ENCODE measurements around the gene AQP12A.

AQP12A gene

DNA sequence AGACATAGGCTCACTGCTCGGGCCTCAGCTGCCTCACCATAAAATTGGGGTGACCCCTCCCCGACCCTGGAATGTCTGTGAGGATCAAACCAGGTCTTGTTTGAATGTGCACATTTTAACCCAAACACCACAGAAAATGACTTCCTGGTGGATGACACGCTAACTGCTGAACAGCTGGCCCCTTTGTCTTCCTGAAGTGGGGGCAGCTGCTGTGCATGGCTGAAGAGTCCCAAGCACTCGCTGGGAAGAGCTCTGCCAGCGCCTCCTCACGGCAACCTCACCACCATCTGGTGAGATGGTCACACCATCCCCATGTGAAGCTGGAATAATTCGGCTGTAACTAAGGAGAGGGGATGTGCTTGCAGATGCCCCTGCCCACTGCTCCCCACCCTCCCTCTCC, 34.0 kb downstream of the AQP12A start:
- DNase-seq, result no peak

DNA sequence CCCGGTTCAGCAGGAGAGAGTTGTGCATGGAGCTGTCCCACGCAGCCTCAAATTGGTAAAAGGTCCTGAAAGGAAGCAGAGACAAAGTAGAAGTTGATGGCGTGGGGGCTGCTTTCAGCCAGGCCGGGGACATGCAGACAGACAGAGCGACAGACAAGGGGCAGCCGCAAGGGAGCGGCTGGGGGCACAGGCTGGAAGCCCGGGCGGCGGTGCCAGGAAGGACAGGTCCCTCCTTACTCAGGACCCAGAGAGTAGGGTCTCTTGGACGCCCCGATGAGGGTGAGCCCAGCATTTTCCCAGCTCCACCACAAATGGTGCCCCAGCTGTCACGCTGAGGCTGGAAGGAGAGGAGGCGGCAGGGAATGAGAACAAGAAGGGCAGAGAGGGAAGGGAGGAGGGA, 35.2 kb downstream of the AQP12A start:
- no peak for DNase-seq

DNA sequence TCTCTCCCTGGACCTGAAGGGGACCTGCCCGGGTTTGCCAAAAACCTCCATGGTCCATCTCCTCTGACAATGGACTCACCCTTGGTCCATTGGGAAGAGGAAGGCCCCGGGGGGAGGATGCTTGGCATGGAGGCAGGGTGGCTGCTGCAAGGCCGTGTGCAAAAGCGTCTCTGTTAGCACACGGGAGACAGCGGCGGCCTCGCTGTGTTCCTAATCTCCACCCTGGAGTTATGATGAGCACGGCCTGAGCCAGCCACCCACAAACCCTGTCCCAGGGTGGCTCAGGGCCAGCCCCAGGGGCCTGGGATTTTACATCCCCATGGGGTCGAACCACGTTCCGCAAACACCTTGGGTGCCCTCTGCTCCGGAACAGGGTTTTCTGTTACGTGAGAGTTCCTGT, 35.8 kb downstream of the AQP12A start:
- DNase-seq, result no peak

DNA sequence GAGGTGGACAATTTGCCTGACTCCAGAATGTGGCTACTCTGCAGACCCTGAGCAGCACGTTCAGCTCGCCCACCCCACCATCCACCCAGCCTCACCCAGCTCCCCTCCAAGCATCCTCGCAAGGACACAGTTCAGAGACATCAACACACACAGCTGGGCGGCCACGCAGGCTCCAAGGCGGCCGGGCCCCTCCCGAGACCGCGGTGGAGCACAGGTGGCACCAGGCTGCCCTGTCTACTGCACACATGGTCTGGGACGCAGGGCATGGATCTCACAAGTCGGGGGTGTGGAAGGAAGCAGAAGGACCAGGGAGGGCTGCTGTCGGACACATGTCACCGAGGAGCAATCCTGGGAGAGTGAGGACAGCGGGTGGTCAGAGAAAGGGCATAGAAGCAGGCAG, 36.2 kb downstream of the AQP12A start:
- DNase-seq, result no peak

DNA sequence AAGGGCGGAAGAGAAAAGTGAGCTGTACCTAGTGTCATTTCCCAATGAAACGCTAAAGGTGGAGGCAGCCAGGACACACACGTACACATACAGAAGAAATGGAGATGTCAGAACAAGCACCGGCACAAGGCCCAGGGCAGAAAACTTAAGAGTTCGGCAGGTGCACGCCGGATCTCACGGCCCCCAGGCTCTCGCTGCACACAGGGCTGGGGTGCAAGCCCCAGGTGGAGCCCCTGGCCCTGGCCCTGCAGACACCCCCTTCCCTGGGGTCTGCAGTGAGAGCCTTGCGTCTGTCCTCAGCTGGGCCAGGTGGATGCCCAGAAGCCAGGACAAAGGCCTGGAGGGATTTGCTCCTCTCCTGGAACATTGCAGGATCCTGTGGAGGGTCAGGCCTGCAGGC, 36.7 kb downstream of the AQP12A start:
- DNase-seq, result no peak

DNA sequence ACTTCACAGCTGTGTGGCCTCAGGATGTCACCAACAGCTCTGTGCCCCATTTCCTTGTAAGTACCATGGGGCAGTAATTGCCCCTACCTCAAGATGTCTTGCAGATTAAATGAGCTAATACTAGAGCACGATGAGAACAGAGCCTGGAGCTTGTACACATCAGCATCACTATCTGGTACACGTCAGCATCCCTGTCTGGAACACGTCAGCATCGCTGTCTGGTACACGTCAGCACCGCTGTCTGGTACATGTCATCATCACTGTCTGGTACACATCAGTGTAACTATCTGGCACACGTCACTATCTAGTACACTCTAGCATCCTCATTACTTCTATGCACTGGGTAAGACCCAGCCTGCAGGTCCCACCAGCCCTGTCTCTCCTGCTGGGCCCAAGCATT, 37.2 kb downstream of the AQP12A start:
- no peak for DNase-seq

DNA sequence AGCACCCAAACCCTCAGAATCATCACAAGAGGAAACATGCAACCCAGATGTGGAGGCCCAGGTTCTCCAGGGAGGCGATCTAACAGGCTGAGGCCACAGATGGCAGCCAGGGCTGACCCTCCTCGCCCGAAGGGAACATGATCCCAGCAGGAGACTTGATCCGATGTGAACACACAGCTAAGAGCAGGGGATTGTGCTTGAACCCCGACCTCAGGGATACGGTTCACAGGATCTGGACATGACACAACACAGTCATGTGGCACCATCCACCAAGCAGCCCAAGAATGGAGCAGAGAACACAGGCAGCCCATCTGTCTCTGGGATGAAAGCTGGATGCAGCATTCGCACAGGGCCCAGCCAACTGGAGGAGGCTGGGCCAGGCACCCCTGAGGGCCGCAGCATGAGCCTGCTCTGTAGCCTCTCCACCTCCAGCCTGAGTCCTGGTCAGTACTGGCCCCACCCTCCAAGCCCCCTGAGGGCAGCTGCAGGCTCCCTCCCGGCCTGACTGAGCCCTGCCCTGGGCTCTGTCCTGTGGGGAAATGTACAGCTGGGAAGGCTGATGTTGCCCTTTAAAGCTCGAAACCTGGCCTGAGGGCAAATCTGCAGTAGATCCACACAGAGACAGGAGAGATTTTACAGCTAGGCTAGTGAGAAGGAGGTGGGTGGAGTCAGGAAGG, 39.0 kb downstream of the AQP12A start:
- no peak for DNase-seq

DNA sequence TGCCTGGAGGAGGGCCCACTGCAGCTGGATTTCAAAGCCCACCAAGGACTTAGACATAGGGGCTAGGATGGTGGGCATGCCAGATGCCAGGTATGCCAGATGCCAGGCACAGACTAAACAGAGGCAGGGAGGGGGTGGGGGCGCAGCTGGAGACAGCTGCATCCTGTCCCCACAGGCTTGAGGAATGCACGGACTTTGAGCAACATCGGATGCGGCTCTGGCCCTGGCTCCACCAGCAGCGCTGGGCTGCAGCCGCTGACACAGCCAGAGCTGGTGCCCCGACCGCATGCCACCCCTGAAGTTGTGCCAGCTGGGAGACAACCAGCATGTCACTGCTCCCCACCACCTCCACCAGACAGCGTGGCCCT, 39.5 kb downstream of the AQP12A start:
- no peak for DNase-seq

DNA sequence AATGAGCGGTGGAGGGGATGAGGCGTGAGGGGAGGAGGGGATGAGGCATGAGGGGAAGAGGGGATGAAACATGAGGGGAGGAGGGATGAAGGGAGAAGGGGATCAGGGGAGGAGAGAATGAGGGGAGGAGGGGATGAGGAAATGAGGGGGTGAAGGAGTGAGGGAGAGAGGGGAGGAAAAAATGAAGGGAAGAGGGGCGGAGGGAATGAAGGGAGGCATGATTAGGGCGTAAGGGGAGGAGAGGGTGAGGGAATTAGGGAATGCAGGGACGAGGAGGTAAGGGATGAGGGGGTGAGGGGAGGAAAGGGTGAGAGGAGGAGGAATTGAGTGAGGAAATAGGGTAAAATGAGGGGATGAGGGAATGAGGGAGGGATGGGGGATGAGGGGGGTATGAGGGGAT, 40.5 kb downstream of the AQP12A start:
- no peak for DNase-seq

DNA sequence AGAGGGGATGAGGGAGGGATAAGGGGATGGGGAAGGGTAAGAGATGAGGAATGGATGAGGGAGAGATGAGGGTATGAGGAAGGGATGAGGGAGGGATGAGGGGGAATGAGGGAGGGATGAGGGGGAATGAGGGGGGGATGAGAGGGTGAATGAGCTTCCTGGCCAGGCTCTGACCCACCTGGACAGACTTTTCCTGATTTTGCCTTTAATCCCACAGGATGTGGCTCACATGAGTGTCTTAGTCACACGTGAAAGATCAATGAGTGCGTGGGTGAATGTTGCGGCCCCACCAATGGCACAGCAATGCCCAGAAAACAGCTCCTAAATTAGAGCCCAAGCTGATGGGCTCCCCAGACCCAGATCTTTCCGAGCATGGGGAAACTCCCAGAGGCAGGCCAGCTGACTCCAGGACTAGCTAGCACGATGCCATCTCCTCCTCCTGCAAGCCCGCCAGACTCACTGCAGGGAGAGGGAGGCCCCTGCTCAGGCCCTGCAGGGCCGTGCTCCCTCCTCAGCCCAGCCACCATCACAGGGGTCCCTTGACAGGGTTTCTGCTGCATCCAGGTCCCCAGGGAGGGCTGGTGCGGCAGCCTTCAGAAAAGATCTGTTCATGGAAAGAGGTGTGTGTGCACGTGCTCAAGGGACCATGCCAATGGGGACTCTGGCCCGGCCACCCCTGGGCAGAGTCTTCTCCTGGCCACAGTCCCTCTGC, 41.4 kb downstream of the AQP12A start:
- DNase-seq, result no peak

DNA sequence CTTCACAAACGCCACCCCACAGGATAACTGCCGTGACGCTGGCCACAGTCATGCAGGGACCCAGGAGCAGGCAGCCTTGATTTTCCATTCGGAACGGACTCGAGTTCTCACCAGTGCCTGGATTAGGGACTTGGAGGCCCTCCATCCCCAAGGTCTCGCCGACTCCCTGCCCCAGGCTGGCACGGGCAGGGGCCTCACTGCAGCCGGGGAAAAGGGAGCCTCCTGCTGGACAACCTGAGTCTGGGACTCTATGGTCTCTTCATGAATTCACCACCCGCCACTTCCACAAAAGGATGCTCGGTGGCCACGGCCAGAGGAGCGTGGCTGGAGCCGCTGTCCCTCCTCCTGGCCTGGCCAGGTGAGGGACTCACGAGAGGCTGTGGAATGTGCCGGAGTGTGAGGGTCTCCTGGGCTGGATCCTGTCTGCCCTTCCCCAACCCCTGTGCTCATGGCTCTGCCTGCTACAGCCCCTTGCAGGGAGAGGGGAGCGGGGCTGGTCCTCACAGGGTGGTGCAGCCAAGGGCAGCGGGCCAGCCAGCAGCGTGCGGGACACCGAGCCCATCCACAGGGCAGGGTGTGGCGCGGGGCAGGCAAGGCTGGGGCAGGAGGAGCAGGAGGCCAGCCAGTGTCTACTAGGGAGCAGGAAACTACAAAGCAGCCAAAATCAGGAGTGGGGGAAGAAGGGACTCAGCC, 42.3 kb downstream of the AQP12A start:
- DNase-seq, result peak; percentile 41

DNA sequence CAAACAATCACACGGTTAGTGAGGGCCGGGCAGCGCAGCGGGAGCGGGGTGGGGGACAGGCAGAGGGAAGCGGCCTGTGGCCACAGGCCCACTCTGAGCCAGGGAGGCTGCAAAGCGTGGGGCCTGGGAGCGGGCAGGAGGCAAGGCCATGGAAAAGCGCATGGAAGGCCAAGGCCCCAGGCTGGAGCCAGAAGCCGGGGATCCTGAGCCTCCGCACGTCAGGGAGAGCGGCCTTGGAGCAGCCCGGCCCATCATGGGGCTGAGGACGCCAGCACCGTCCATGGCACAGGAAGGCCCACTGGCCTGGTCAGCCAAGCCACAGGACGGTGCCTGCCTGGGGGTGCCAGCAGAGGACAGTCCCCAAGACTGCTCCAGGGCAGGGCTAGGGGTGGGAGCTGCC, 43.1 kb downstream of the AQP12A start:
- DNase-seq, result no peak

DNA sequence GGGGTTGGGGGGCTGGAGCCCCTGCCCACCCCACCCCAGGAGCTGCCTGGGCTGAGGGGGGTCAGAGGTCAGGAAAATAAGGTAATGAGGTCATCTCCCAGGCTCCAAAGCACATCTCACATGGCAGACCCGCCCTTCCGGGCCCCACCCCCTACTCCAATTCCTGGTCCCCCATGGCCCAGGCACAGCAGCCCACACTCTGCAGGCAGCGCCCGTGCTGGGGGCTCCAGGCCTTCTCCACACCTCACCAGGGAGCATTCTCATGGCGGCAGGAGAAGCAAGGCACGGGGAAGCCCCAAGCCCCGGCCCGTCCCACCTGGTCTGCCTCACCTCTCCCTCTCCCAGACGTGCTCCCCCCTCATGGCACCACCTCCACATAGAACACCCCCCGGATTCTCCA, 43.8 kb downstream of the AQP12A start:
- no peak for DNase-seq

DNA sequence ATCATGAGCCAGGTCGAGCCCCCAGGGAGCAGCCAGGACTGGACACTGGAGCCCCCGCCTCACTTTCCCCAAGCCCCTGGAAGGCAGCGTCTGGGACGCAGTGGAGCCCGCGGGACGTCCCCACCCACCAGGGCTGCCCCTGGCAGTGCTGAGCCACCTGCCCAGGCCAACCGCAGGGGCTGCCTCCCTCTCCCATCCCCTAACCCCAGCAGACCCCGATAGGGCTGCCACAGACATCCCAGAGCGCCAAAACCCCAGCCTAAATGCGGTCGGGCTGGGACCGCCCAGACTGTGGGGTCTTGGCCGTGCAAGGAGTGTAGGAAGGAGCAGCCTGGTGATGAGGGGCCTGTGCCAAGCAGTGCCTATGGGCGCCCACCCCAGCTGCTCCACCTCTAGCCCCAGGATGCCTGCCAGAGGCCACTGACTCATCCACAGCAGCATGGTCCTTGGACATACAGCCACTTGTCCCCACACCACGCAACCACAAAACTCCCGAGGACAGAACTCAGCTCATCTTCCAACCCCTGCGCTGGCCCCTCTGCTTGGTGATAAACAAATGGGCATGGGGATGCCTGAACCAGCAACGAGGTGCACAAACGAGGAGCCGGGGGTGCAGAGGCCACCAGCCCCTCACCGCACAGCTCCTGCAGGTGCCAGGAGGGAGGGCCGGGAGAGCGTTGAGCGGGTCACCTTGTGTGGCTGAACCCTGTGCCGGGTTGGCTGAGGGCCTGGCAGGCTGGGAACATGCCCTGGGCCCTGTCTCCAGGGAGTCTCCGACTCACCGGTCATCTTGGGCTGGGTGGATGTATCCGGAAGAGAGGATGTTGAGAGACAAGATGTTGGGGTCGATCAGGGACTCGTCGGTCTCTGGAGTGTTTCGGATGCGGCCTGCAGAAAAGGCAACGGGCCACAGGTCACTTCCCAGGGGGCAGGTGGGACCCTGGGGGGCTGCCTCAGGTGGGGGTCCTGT, 44.9 kb downstream of the AQP12A start:
- no peak for DNase-seq

DNA sequence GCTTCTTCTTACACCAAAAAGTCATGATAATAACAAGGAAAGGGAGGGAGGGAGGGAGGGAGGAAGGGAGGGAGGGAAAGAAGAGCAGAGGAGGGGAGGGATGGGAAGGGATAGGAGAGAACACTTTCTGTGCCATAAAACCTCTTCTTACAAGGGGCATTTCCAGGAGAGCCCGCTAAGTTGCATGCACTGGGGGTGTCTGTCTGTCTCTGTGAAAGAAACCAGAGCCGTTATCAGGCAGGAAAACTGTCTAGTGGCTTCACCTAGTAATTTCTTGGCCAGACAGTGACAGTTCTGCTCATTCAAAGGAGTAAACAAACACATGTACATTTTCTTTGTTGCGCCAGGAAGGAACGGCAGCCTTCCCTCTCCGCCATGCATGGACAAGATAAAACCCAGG, 45.8 kb downstream of the AQP12A start:
- no peak for DNase-seq

DNA sequence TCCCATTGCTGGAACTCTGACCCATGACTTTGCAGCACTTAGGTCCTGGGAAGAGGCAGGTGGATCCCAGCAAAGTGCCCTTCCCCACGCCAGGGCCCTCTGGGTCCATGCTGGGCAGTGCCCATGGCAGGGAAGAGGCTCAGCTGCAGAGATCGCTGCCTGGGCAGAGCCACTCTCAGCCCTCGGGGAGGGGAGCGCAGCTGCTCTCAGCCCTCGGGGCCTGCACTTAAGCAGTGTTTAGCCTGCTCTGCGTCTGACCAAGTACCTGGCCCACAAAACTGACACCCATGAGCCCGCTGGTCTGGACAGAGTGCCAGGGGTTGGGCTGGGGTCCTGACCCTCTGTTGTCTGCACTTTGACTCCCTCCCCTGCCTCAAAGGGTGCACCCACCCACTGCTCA, 46.3 kb downstream of the AQP12A start:
- no peak for DNase-seq

DNA sequence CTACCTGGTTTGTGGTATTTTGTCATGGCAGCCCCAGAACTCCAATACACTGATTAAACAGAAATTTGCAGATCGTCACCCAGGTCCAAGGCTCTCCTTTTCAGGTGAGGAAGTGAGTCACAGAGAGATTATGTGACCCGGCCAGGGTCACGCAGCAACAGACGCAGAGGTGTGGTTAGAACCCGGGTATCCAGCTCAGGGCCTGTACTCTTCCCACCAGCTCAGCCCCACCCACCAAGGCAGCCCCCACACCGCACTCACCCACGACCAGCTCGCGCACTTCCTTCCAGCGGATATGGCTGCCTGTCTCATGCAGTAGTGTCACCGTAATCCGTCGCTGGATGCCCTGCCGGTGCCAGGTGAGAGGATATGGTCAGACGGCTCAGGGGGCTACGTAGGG, 48.1 kb downstream of the AQP12A start:
- peak; percentile 58 for DNase-seq

DNA sequence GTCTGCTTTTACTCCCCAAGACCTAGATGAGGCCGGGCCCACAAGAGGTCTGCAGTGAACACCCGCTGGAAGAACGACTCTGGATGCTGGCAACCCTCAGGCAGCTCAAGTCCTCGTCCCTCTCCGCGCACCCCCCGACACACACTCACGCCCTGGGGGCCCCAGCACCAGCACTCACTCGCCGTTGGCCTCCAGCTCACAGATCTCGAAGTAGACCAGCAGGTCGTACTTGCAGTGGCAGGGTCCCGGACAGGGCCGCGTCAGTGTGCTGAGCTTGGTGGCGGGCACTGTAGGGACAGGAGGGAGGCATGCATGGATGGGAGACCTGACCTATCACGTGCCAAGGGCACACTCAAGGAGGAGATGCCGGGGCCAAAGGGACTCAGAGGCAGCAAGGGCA, 49.4 kb downstream of the AQP12A start:
- no peak for DNase-seq

DNA sequence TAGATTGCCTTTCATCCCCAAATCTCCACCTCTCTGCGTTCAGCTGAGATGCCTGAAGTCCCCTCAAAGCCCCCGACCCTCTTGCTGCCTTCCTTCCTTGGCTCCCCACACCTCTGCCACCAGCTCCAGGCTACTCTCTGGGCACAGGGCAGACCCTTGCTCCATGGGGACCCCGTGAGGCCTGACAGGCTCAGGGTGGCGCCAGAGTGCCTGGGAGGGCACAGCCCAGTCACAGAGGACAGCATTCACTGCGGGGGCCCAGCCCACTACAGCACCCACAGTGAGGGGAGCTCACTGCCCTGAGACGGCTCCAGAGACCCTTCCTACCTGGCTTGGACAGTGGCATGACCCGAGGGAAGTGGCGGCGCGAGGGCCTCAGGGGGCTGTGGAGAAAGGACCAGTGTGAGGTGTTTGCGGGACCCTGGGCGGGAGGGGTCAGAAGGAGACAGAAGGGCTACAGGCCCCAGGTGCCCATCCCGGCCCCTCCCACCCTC, 51.0 kb downstream of the AQP12A start:
- DNase-seq, result no peak

DNA sequence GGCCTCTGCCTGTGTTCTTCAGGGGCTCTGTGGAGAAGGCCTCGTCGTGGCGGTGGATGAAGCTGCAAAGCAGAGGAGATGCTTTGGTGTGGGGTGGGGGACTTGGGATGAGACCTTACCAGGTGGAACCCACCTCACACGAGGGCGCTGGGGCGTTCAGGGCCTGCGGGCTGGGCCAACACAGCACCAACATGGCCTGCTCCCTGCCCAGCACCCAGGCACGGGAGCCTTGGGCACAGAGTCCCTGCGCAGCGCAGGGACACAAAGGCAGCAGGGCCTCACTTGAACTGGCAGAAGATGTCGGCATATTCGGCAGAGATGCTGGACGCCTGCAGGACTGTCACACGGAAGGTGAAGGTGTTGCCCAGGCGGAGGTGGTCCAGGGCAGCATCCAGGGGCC, 53.8 kb downstream of the AQP12A start:
- no peak for DNase-seq

DNA sequence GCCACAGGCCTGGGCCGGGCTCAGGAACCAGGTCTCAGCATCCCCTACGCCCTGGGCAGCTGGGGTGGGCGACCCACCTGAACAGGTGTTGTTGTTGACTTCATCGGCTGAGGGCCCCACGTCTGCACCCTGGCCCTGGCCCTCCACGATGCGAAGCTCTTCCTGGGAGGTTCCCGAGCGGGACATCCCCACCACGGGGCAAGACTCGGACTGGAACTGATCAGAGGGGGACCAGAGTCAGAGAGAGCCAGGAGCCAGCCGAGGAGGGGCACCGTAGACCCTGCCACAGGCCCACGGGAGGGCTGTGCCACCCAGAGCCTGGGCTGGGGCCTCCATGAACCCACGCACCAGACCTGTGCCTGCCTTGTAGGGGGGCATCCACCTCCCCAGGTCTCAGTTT, 54.3 kb downstream of the AQP12A start:
- DNase-seq, result no peak

DNA sequence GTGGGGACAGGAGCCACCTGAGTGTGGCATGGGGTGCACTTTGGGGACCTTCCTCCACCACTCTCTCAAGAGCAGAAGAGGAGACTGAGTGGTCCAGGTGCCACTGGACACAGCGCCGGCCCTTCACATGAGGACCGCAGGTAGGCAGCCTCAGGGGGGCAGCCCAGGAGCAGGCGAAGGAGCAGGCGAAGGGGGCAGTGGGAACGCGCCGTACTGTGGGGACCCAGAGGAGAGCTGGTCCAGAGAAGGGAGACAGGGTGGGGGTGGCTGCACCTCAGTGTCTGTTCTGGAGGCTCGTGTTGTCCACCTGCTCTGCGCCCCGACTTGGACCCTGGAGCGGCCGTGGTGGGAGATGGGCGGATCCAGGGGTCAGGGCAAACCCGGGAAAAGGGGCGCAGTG, 55.0 kb downstream of the AQP12A start:
- DNase-seq, result no peak

DNA sequence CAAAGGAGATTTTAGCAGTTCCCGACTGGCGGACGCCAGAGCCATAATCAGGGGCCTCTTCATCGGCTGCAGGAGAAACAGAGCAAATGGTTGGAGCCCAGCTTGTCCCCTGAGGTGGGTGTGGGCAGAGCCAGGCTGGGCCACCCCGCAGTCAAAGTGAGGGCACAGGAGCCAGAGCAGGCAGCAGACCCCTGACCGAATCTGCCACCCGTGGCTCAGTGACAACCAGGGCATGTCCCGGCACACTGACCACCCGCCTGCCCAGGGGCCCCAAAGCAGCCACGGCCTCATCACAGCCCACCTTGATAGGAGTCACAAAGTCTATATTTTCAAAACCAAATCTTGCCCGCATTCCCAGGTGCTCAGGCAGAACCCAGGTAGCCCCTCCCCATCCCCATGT, 55.6 kb downstream of the AQP12A start:
- DNase-seq, result no peak
